Left lung (tissue), 10 donors: Measurements from ENCODE around the gene RPL13. TPM values are rescaled to one million over a fixed set of nuclear protein-coding genes. Genes with fewer than 3 reads are reported as not detected.

Source experiments
- ATAC-seq: fragments of 200-7000 bp; cut with Tn5 transposase; one replicate; pipeline ENCODE4 v1.9.1; 2020; ENCODE audit warnings: moderate library complexity
- DNase-seq, 4 donors: peaks; one replicate each; pipeline ENCODE4 v3.0.0-alpha.2; 2013 to 2020
- H3K27ac ChIP-seq, 2 donors: fragments of 200-600 bp; sonication (generic) in 1 of 2; one replicate each; pipeline versions ENCODE4 v1.5.0 to v1.8.0; 2020 to 2021
- H3K27me3 ChIP-seq, 2 donors: fragments of 200-600 bp; sonication (generic) in 1 of 2; one replicate each; pipeline versions ENCODE4 v1.5.0 to v1.8.0; 2020 to 2021
- H3K36me3 ChIP-seq, 2 donors: fragments of 200-600 bp; sonication (generic) in 1 of 2; one replicate each; pipeline versions ENCODE4 v1.5.0 to v1.8.0; 2020 to 2021
- H3K4me1 ChIP-seq, 2 donors: fragments of 200-600 bp; one replicate each; pipeline ENCODE4 v1.8.0; 2021
- H3K4me3 ChIP-seq, 2 donors: fragments of 200-600 bp; sonication (generic) in 1 of 2; one replicate each; pipeline versions ENCODE4 v1.5.0 to v1.8.0; 2020 to 2021; ENCODE audit warnings: mild to moderate bottlenecking in 1 of 2
- H3K9me3 ChIP-seq, 2 donors: fragments of 200-600 bp; sonication (generic) in 1 of 2; one replicate each; pipeline versions ENCODE4 v1.5.0 to v1.8.0; 2020 to 2021
- CTCF ChIP-seq, 2 donors: fragments of 200-600 bp; sonication (generic) in 1 of 2; IDR thresholded peaks; one replicate each; pipeline versions ENCODE4 v1.5.0 to v1.8.0; 2021; ENCODE audit warnings: antibody characterized with exemption in 2 of 2
- intact Hi-C, 2 donors: fragments of 100-400 bp; cut with DNase I; formaldehyde crosslinking; loops; one replicate each; pipeline versions ENCODE4 v1.11.2 to v1.14.2; 2022
- polyA plus RNA-seq, 6 donors: library from polyadenylated mRNA; unstranded; fragments of 120-200 nt; gene quantifications; one replicate each; pipeline ENCODE4 v1.2.1, GENCODE V29; 2013; ENCODE audit not compliant: insufficient read length in 6 of 6
- total RNA-seq, 2 donors: library from RNA; stranded (reverse); fragmentation: NEBNext Ultra II Directional; extraction: Animal tissue kit (Norgen Biotek cat#: 25700); gene quantifications; one replicate each; pipeline ENCODE4 v1.2.1, GENCODE V29; 2021
- donor health status: DM: no; HTN: yes; CAD: no.
- donor health status: DM: no; HTN: no; CAD: no.

The RPL13 gene
- total and polyA plus RNA-seq, 8 donors: 1,639 to 3,194 (median 2,418) TPM

GRCh38 chr16:89561884-89562599 lies 1.6 kb downstream of the RPL13 start:
- H3K4me1 ChIP-seq: peaks cover 16 to 80% of the 10 kb centered on the region in 2 donors
- peak overlapping the region; percentile 88 to 95 for H3K4me3 ChIP-seq
- no peaks in the 10 kb centered on the region for H3K9me3 ChIP-seq
- no peaks in the 10 kb centered on the region for H3K27me3 ChIP-seq
- H3K27ac ChIP-seq: no peak overlapping the region
- ATAC-seq (no peak), DNase-seq (no peak)
- no peak for TF ChIP-seq CTCF (IDR thresholded peaks at IDR 0.05)
- peaks cover 0 to 43% of the 10 kb centered on the region in 2 donors for H3K36me3 ChIP-seq
- intact Hi-C loops: no loop called here

- no peak for ATAC-seq
- DNase-seq: no peak
- Histone ChIP-seq H3K27me3 (no peaks in the 10 kb centered on the region), H3K27ac (no peak overlapping the region), H3K4me3 (peak overlapping the region in 1 of 2 donors; percentile 95), H3K9me3 (no peaks in the 10 kb centered on the region), H3K4me1 (peaks cover 16 to 72% of the 10 kb centered on the region in 2 donors), H3K36me3 (peaks cover 0 to 42% of the 10 kb centered on the region in 2 donors)
- intact Hi-C loops: no loop called here
- TF ChIP-seq CTCF (IDR thresholded peaks at IDR 0.05): no peak
These were observed 2.5 kb downstream of the RPL13 start for GRCh38 chr16:89562939-89563338.

GRCh38 chr16:89563639-89564392 lies 3.3 kb downstream of the RPL13 start:
- Histone ChIP-seq H3K4me1 (peaks cover 16 to 65% of the 10 kb centered on the region in 2 donors), H3K4me3 (no peak overlapping the region), H3K36me3 (peaks cover 0 to 42% of the 10 kb centered on the region in 2 donors), H3K27me3 (peaks cover 0 to under 1% of the 10 kb centered on the region in 2 donors), H3K27ac (no peak overlapping the region), H3K9me3 (no peaks in the 10 kb centered on the region)
- intact Hi-C loops: no loop called here
- DNase-seq (no peak), ATAC-seq (no peak)
- TF ChIP-seq CTCF (IDR thresholded peaks at IDR 0.05): no peak

GRCh38 chr16:89564476-89565255 lies 4.2 kb downstream of the RPL13 start:
- no peaks in the 10 kb centered on the region for H3K9me3 ChIP-seq
- no peak for TF ChIP-seq CTCF (IDR thresholded peaks at IDR 0.05)
- DNase-seq: no peak
- H3K27ac ChIP-seq: no peak overlapping the region
- peaks cover 16 to 56% of the 10 kb centered on the region in 2 donors for H3K4me1 ChIP-seq
- intact Hi-C loops: no loop called here
- H3K36me3 ChIP-seq: peaks cover 0 to 42% of the 10 kb centered on the region in 2 donors
- H3K27me3 ChIP-seq: peaks cover 0 to 9% of the 10 kb centered on the region in 2 donors
- no peak overlapping the region for H3K4me3 ChIP-seq
- ATAC-seq: no peak

- no peak for TF ChIP-seq CTCF (IDR thresholded peaks at IDR 0.05)
- intact Hi-C loops: no loop called here
- DNase-seq (no peak), ATAC-seq (peak; percentile 3)
- H3K27ac ChIP-seq: no peak overlapping the region
- peaks cover 16 to 54% of the 10 kb centered on the region in 2 donors for H3K4me1 ChIP-seq
- peak overlapping the region in 1 of 2 donors; percentile 11 for H3K4me3 ChIP-seq
- no peaks in the 10 kb centered on the region for H3K9me3 ChIP-seq
- H3K36me3 ChIP-seq: peaks cover 0 to 42% of the 10 kb centered on the region in 2 donors
- H3K27me3 ChIP-seq: peaks cover 0 to 14% of the 10 kb centered on the region in 2 donors
These were observed 4.7 kb downstream of the RPL13 start for GRCh38 chr16:89565256-89565505.
